Measurements from ENCODE around the gene CNN1.
A peak's percentile ranks its signal among the peaks of the same experiment; 100 is the strongest.

The CNN1 gene

DNA sequence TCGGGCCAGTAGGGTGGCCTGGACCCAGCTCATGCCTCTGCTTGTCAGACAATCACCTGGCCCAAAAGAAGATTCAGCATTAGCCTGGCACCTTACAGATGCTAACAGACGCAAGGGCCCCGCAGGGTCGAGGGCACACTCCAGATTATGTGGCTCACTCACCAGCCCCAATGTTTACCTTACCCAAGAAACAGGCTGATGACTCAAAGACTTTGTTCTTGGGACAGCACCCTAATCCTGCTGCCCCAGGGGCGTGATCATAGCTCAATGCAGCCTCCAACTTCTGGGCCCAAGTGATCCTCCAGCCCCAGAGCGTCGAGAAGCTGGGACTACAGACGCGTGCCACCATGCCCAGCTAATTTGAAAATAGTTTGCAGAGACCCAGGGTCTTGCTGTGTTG is 19.5 kb upstream of the CNN1 start:
- TF ChIP-seq, protein P1, sequence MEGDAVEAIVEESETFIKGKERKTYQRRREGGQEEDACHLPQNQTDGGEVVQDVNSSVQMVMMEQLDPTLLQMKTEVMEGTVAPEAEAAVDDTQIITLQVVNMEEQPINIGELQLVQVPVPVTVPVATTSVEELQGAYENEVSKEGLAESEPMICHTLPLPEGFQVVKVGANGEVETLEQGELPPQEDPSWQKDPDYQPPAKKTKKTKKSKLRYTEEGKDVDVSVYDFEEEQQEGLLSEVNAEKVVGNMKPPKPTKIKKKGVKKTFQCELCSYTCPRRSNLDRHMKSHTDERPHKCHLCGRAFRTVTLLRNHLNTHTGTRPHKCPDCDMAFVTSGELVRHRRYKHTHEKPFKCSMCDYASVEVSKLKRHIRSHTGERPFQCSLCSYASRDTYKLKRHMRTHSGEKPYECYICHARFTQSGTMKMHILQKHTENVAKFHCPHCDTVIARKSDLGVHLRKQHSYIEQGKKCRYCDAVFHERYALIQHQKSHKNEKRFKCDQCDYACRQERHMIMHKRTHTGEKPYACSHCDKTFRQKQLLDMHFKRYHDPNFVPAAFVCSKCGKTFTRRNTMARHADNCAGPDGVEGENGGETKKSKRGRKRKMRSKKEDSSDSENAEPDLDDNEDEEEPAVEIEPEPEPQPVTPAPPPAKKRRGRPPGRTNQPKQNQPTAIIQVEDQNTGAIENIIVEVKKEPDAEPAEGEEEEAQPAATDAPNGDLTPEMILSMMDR (IDR thresholded peaks at IDR 0.05) = no peak
- H3K27ac ChIP-seq = no peak overlapping the region
- H3K27me3 ChIP-seq (ENCODE audit: control insufficient read depth, insufficient read depth, low read length) = no peaks in the 10 kb centered on the region
- no peak overlapping the region for H3K9ac ChIP-seq
- no peaks in the 10 kb centered on the region for H3K36me3 ChIP-seq (ENCODE audit: control insufficient read depth, insufficient read depth, low read length)
- no peak overlapping the region for H3K4me3 ChIP-seq (ENCODE audit: low read depth, low read length)
- H3K4me2 ChIP-seq (ENCODE audit: low read length) = no peak overlapping the region
- no peaks in the 10 kb centered on the region for H3K9me3 ChIP-seq (ENCODE audit: control insufficient read depth, low read length)
- H2AFZ ChIP-seq = no peak overlapping the region
- no peaks in the 10 kb centered on the region for H3K4me1 ChIP-seq
- H3K79me2 ChIP-seq = peaks cover 5% of the 10 kb centered on the region

DNA sequence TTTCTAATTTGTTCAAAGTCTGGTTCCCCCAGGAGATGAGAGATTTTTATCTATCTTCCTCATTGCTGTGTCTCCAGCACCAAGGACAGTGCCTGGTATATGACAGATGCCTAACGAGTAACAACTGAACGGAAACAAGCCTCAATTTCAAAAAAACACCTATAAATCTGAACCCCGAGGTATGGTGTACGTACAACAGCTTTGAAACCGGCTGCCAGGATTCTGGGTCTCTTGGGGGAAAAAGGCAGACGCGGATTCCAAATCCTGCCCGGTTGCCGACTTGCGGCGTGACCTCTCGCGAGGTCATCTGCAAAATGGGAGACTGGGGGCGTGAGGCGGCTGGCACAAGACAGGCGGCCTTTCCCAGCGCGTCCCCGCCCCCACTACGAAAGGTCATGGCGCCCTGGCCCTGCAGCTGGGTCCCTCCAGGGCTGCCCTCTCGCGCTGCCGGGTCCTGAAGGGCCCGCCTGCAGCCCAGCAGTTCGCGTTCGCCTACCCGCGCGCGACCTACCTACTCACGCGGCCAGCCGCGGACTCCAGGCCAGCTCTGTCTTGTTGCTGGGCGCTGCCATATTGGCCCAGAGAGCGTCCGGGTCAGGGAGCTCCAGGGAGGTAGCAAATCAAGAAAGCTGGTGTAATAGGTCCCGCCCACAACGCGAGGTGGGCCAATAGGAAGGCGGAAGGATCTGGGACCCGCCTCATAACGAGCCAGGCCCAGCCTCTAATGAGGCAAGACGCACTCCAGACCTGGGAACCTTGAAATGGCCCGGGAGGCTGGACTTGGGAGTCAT is 9.9 kb upstream of the CNN1 start, which contains the start of gene ECSIT:
Gene ECSIT, minus strand, starts transcription at position 584 of the 791 bp plus-strand sequence. CDS start 9,964 bp downstream, outside the sequence.
- Histone ChIP-seq H3K4me1 (peaks cover 5% of the 10 kb centered on the region), H3K36me3 (ENCODE audit: control insufficient read depth, insufficient read depth, low read length) (no peaks in the 10 kb centered on the region), H3K4me2 (ENCODE audit: low read length) (peak within 1 kb of the TSS; percentile 82), H3K79me2 (peaks cover 31% of the 10 kb centered on the region), H2AFZ (peak within 1 kb of the TSS; percentile 74), H3K4me3 (ENCODE audit: low read depth, low read length) (peak within 1 kb of the TSS; percentile 89), H3K27me3 (ENCODE audit: control insufficient read depth, insufficient read depth, low read length) (no peaks in the 10 kb centered on the region), H3K27ac (peak within 1 kb of the TSS; percentile 93), H3K9me3 (ENCODE audit: control insufficient read depth, low read length) (no peaks in the 10 kb centered on the region), H3K9ac (peak within 1 kb of the TSS; percentile 67)
- TF ChIP-seq, protein P1 (IDR thresholded peaks at IDR 0.05) = no peak

- Histone ChIP-seq H3K27ac (peak overlapping the region; percentile 39), H3K4me2 (ENCODE audit: low read length) (no peak overlapping the region), H3K4me3 (ENCODE audit: low read depth, low read length) (no peak overlapping the region), H3K9me3 (ENCODE audit: control insufficient read depth, low read length) (no peaks in the 10 kb centered on the region), H3K9ac (no peak overlapping the region), H3K27me3 (ENCODE audit: control insufficient read depth, insufficient read depth, low read length) (no peaks in the 10 kb centered on the region), H2AFZ (peak overlapping the region; percentile 69), H3K79me2 (peaks cover 29% of the 10 kb centered on the region), H3K4me1 (peaks cover 5% of the 10 kb centered on the region), H3K36me3 (ENCODE audit: control insufficient read depth, insufficient read depth, low read length) (no peaks in the 10 kb centered on the region)
- TF ChIP-seq, protein P1 (IDR thresholded peaks at IDR 0.05) = peak; percentile 42
Measured at GRCh38 chr19:11530432-11530831, 8.2 kb upstream of the CNN1 start.

GRCh38 chr19:11534538-11534937 is 4.1 kb upstream of the CNN1 start:
- Histone ChIP-seq H3K9ac (no peak overlapping the region), H3K4me2 (ENCODE audit: low read length) (no peak overlapping the region), H3K9me3 (ENCODE audit: control insufficient read depth, low read length) (no peaks in the 10 kb centered on the region), H3K4me3 (ENCODE audit: low read depth, low read length) (no peak overlapping the region), H3K27me3 (ENCODE audit: control insufficient read depth, insufficient read depth, low read length) (no peaks in the 10 kb centered on the region), H2AFZ (peak overlapping the region; percentile 22), H3K4me1 (peaks cover 5% of the 10 kb centered on the region), H3K27ac (no peak overlapping the region), H3K36me3 (ENCODE audit: control insufficient read depth, insufficient read depth, low read length) (no peaks in the 10 kb centered on the region), H3K79me2 (no peaks in the 10 kb centered on the region)
- TF ChIP-seq, protein P1 (IDR thresholded peaks at IDR 0.05) = no peak

DNA sequence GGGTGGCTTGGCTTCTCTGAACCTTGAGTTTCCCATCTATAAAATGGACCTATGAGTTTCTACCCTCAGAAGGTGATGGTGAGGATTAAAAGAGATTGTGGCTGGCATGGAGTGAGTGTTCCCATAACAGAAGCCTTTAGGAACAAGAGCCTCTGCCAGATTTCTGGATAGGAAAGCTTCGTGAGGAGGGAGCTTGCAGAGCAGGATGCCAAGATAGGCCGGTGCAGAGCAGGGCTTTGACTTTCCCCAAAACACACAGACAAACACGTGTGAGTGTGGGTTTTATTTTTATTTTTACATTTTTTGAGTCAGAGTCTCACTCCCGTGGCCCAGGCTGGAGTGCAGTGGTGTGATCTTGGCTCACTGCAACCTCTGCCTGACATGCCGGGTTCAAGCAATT is 3.7 kb upstream of the CNN1 start:
- no peak overlapping the region for H3K27ac ChIP-seq
- H3K9ac ChIP-seq = no peak overlapping the region
- no peaks in the 10 kb centered on the region for H3K36me3 ChIP-seq (ENCODE audit: control insufficient read depth, insufficient read depth, low read length)

More for the DNA sequence above, 3.7 kb upstream of the CNN1 start:
- no peaks in the 10 kb centered on the region for H3K27me3 ChIP-seq (ENCODE audit: control insufficient read depth, insufficient read depth, low read length)
- TF ChIP-seq, protein P1 (IDR thresholded peaks at IDR 0.05) = no peak
- peak overlapping the region; percentile 22 for H2AFZ ChIP-seq
- H3K4me3 ChIP-seq (ENCODE audit: low read depth, low read length) = no peak overlapping the region
- H3K9me3 ChIP-seq (ENCODE audit: control insufficient read depth, low read length) = no peaks in the 10 kb centered on the region
- H3K4me2 ChIP-seq (ENCODE audit: low read length) = no peak overlapping the region
- H3K79me2 ChIP-seq = no peaks in the 10 kb centered on the region
- peaks cover 5% of the 10 kb centered on the region for H3K4me1 ChIP-seq

Measured in parathyroid adenoma (tissue), 2 donors.